Activated naive CD4-positive, alpha-beta T cell treated with anti-CD3 and anti-CD28 coated beads, Interleukin-2, amount 50 U/mL, for 24 hours (primary cell): ENCODE data around the gene KRTAP20-4.

Source experiments
- H3K27ac Mint-ChIP-seq: one replicate; pipeline ENCODE4 v1.8.0; 2021; ENCODE audit warnings: mild to moderate bottlenecking, mixed read lengths
- H3K27me3 Mint-ChIP-seq: one replicate; pipeline ENCODE4 v1.8.0; 2021; ENCODE audit warnings: mixed read lengths
- H3K36me3 Mint-ChIP-seq: one replicate; pipeline ENCODE4 v1.8.0; 2021; ENCODE audit warnings: mixed read lengths
- H3K4me1 Mint-ChIP-seq: one replicate; pipeline ENCODE4 v1.8.0; 2021; ENCODE audit warnings: mixed read lengths
- H3K4me3 Mint-ChIP-seq: one replicate; pipeline ENCODE4 v1.8.0; 2021; ENCODE audit warnings: mild to moderate bottlenecking, mixed read lengths
- H3K9me3 Mint-ChIP-seq: one replicate; pipeline ENCODE4 v1.8.0; 2021; ENCODE audit warnings: mixed read lengths

Gene KRTAP20-4

GRCh38 chr21:30620522-30620921, at the start of gene KRTAP20-4:
KRTAP20-4 (plus strand) TSS chr21:30620627.
- Mint-ChIP-seq H3K4me3 (no peak within 1 kb of the TSS), H3K4me1 (no peaks in the 10 kb centered on the region), H3K9me3 (peaks cover 9% of the 10 kb centered on the region), H3K27me3 (peaks cover 2% of the 10 kb centered on the region), H3K27ac (no peak within 1 kb of the TSS), H3K36me3 (no peaks in the 10 kb centered on the region)

GRCh38 chr21:30577766-30578165, 42.7 kb upstream of the KRTAP20-4 start:
- H3K27me3 Mint-ChIP-seq: no peaks in the 10 kb centered on the region
- H3K4me3 Mint-ChIP-seq: no peak overlapping the region
- no peaks in the 10 kb centered on the region for H3K9me3 Mint-ChIP-seq
- no peak overlapping the region for H3K27ac Mint-ChIP-seq
- H3K36me3 Mint-ChIP-seq: no peaks in the 10 kb centered on the region
- peaks cover 9% of the 10 kb centered on the region for H3K4me1 Mint-ChIP-seq

- no peaks in the 10 kb centered on the region for H3K36me3 Mint-ChIP-seq
- no peaks in the 10 kb centered on the region for H3K27me3 Mint-ChIP-seq
- peaks cover 3% of the 10 kb centered on the region for H3K9me3 Mint-ChIP-seq
- peaks cover 9% of the 10 kb centered on the region for H3K4me1 Mint-ChIP-seq
- H3K27ac Mint-ChIP-seq: no peak overlapping the region
- no peak overlapping the region for H3K4me3 Mint-ChIP-seq
Measured at GRCh38 chr21:30579346-30579745, 41.1 kb upstream of the KRTAP20-4 start.

- H3K9me3 Mint-ChIP-seq: peaks cover 9% of the 10 kb centered on the region
- peaks cover 9% of the 10 kb centered on the region for H3K4me1 Mint-ChIP-seq
- H3K4me3 Mint-ChIP-seq: no peak overlapping the region
- no peak overlapping the region for H3K27ac Mint-ChIP-seq
- peaks cover 5% of the 10 kb centered on the region for H3K27me3 Mint-ChIP-seq
- no peaks in the 10 kb centered on the region for H3K36me3 Mint-ChIP-seq
Measured at GRCh38 chr21:30580132-30580531, 40.3 kb upstream of the KRTAP20-4 start.

GRCh38 chr21:30582870-30583269, 37.6 kb upstream of the KRTAP20-4 start:
- H3K4me1 Mint-ChIP-seq: peaks cover 4% of the 10 kb centered on the region
- H3K36me3 Mint-ChIP-seq: no peaks in the 10 kb centered on the region
- peaks cover 5% of the 10 kb centered on the region for H3K27me3 Mint-ChIP-seq
- H3K27ac Mint-ChIP-seq: no peak overlapping the region
- no peak overlapping the region for H3K4me3 Mint-ChIP-seq
- peaks cover 9% of the 10 kb centered on the region for H3K9me3 Mint-ChIP-seq

GRCh38 chr21:30590297-30590696, 30.1 kb upstream of the KRTAP20-4 start, which contains the start of gene KRTAP22-2:
KRTAP22-2 (minus strand) TSS chr21:30590397.
- Mint-ChIP-seq H3K36me3 (no peaks in the 10 kb centered on the region), H3K27me3 (no peaks in the 10 kb centered on the region), H3K4me1 (no peaks in the 10 kb centered on the region), H3K27ac (no peak within 1 kb of the TSS), H3K4me3 (no peak within 1 kb of the TSS), H3K9me3 (no peaks in the 10 kb centered on the region)

GRCh38 chr21:30592140-30592539, 28.3 kb upstream of the KRTAP20-4 start, which contains the start of gene KRTAP6-3:
KRTAP6-3 (plus strand) TSS chr21:30592440; CDS start chr21:30592446, 6 bp downstream.
- H3K27ac Mint-ChIP-seq: no peak within 1 kb of the TSS
- no peaks in the 10 kb centered on the region for H3K27me3 Mint-ChIP-seq
- H3K4me3 Mint-ChIP-seq: no peak within 1 kb of the TSS
- H3K4me1 Mint-ChIP-seq: no peaks in the 10 kb centered on the region
- no peaks in the 10 kb centered on the region for H3K9me3 Mint-ChIP-seq
- no peaks in the 10 kb centered on the region for H3K36me3 Mint-ChIP-seq

- no peaks in the 10 kb centered on the region for H3K27me3 Mint-ChIP-seq
- H3K36me3 Mint-ChIP-seq: no peaks in the 10 kb centered on the region
- H3K27ac Mint-ChIP-seq: no peak within 1 kb of the TSS
Measured at GRCh38 chr21:30598802-30599201, 21.6 kb upstream of the KRTAP20-4 start, which contains the start of gene KRTAP6-2. KRTAP6-2 (minus strand) TSS chr21:30598902; CDS start chr21:30598874, 28 bp downstream.

GRCh38 chr21:30600787-30601186, 19.6 kb upstream of the KRTAP20-4 start, which contains the start of gene KRTAP22-1:
KRTAP22-1 (plus strand) TSS chr21:30601087.
- Mint-ChIP-seq H3K36me3 (no peaks in the 10 kb centered on the region), H3K27ac (no peak within 1 kb of the TSS), H3K4me1 (no peaks in the 10 kb centered on the region), H3K27me3 (no peaks in the 10 kb centered on the region), H3K9me3 (peaks cover 6% of the 10 kb centered on the region), H3K4me3 (no peak within 1 kb of the TSS)

More at GRCh38 chr21:30598802-30599201, 21.6 kb upstream of the KRTAP20-4 start, which contains the start of gene KRTAP6-2:
- no peak within 1 kb of the TSS for H3K4me3 Mint-ChIP-seq
- no peaks in the 10 kb centered on the region for H3K4me1 Mint-ChIP-seq
- peaks cover 6% of the 10 kb centered on the region for H3K9me3 Mint-ChIP-seq

- peaks cover 6% of the 10 kb centered on the region for H3K9me3 Mint-ChIP-seq
- no peaks in the 10 kb centered on the region for H3K36me3 Mint-ChIP-seq
- H3K4me3 Mint-ChIP-seq: no peak overlapping the region
- H3K27me3 Mint-ChIP-seq: peaks cover 2% of the 10 kb centered on the region
- H3K4me1 Mint-ChIP-seq: no peaks in the 10 kb centered on the region
- no peak overlapping the region for H3K27ac Mint-ChIP-seq
Measured at GRCh38 chr21:30605968-30606367, 14.5 kb upstream of the KRTAP20-4 start.

GRCh38 chr21:30612132-30612531, 8.3 kb upstream of the KRTAP20-4 start:
- Mint-ChIP-seq H3K36me3 (no peaks in the 10 kb centered on the region), H3K4me1 (no peaks in the 10 kb centered on the region), H3K27me3 (peaks cover 2% of the 10 kb centered on the region), H3K27ac (no peak overlapping the region), H3K4me3 (no peak overlapping the region), H3K9me3 (peaks cover 2% of the 10 kb centered on the region)

GRCh38 chr21:30613836-30614235, 6.6 kb upstream of the KRTAP20-4 start, which contains the start of gene KRTAP6-1:
KRTAP6-1 (minus strand) TSS chr21:30613930; CDS start chr21:30613904, 26 bp downstream.
- Mint-ChIP-seq H3K4me3 (no peak within 1 kb of the TSS), H3K4me1 (no peaks in the 10 kb centered on the region), H3K27me3 (no peaks in the 10 kb centered on the region), H3K36me3 (no peaks in the 10 kb centered on the region), H3K9me3 (peaks cover 9% of the 10 kb centered on the region), H3K27ac (no peak within 1 kb of the TSS)

- Mint-ChIP-seq H3K27me3 (peaks cover 1% of the 10 kb centered on the region), H3K36me3 (no peaks in the 10 kb centered on the region), H3K4me1 (no peaks in the 10 kb centered on the region), H3K9me3 (peaks cover 9% of the 10 kb centered on the region), H3K27ac (no peak overlapping the region), H3K4me3 (no peak overlapping the region)
Measured at GRCh38 chr21:30615199-30615598, 5.2 kb upstream of the KRTAP20-4 start.

- H3K27me3 Mint-ChIP-seq: peaks cover 2% of the 10 kb centered on the region
- H3K36me3 Mint-ChIP-seq: no peaks in the 10 kb centered on the region
- no peaks in the 10 kb centered on the region for H3K4me1 Mint-ChIP-seq
- H3K9me3 Mint-ChIP-seq: peaks cover 9% of the 10 kb centered on the region
- H3K4me3 Mint-ChIP-seq: no peak within 1 kb of the TSS
- H3K27ac Mint-ChIP-seq: no peak within 1 kb of the TSS
Measured at GRCh38 chr21:30616125-30616524, 4.3 kb upstream of the KRTAP20-4 start, which contains the start of gene KRTAP20-1. KRTAP20-1 (plus strand) TSS chr21:30616425; CDS start chr21:30616455, 30 bp downstream.

- H3K27me3 Mint-ChIP-seq: peaks cover 2% of the 10 kb centered on the region
- H3K27ac Mint-ChIP-seq: no peak overlapping the region
- no peak overlapping the region for H3K4me3 Mint-ChIP-seq
- H3K4me1 Mint-ChIP-seq: no peaks in the 10 kb centered on the region
- H3K36me3 Mint-ChIP-seq: no peaks in the 10 kb centered on the region
- peaks cover 9% of the 10 kb centered on the region for H3K9me3 Mint-ChIP-seq
Measured at GRCh38 chr21:30620080-30620479, 347 bp upstream of the KRTAP20-4 start.

- Mint-ChIP-seq H3K27ac (no peak overlapping the region), H3K4me3 (no peak overlapping the region), H3K36me3 (no peaks in the 10 kb centered on the region), H3K9me3 (peaks cover 4% of the 10 kb centered on the region), H3K4me1 (no peaks in the 10 kb centered on the region), H3K27me3 (peaks cover 2% of the 10 kb centered on the region)
Measured at GRCh38 chr21:30623362-30623761, 2.9 kb downstream of the KRTAP20-4 start.
